ENCODE measurements around the gene C16orf95.

DNA sequence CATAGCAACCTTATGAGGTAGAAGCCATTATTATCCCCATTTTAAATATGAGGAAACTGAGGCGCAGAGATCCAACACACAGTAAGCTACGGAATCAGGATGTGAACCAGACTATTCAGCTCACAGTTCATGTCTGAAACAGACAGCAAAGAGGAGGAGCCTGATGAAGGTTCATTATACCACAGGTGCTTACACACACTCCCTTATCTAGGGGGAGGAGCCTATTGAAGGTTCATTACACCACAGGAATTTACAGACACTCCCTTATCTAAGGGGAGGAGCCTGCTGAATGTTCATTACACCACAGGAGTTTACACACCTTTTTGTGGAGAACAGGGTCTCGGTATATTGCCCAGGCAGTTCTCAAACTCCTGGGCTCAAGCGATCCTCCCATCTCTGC is 21.9 kb downstream of the C16orf95 start:
- TF ChIP-seq POLR2A (IDR thresholded peaks at IDR 0.05): no peak
- TF ChIP-seq CTCF (IDR thresholded peaks at IDR 0.05): no peak

Data from lower leg skin (tissue), 3 donors.